Neural cell (in vitro differentiated cells): Measurements from ENCODE around the gene GINS1. TPM values are rescaled to one million over a fixed set of nuclear protein-coding genes. Genes with fewer than 3 reads are reported as not detected.

Experiments
- H2AFZ ChIP-seq: fragments of 200-600, 300-800 bp; sonication (generic), shearing (Covaris generic); 2 replicates; pipeline ENCODE4 v1.6.0; 2014; ENCODE audit warnings: low read depth, mild to moderate bottlenecking, antibody characterized with exemption, low read length, moderate library complexity
- H3F3A ChIP-seq: fragments of 200-600 bp; shearing (Covaris generic); 2 replicates; pipeline ENCODE4 v1.6.1; 2016; ENCODE audit warnings: mild to moderate bottlenecking, moderate library complexity, mixed read lengths, antibody characterized with exemption, low read length; ENCODE audit not compliant: insufficient read depth, poor library complexity, severe bottlenecking
- H3K27ac ChIP-seq: fragments of 200-600, 300-800 bp; sonication (generic), shearing (Covaris generic); 2 replicates; pipeline ENCODE4 v1.5.1; 2014; ENCODE audit warnings: mild to moderate bottlenecking, low read length, moderate library complexity
- H3K27me3 ChIP-seq: fragments of 300-800, 200-600 bp; sonication (generic), shearing (Covaris generic); 2 replicates; pipeline ENCODE4 v1.6.0; 2014; ENCODE audit warnings: mild to moderate bottlenecking, low read depth, low read length, moderate library complexity; ENCODE audit not compliant: insufficient read depth
- H3K36me3 ChIP-seq: fragments of 300-800, 200-600 bp; sonication (generic), shearing (Covaris generic); 2 replicates; pipeline ENCODE4 v1.5.1; 2014; ENCODE audit warnings: mild to moderate bottlenecking, antibody characterized with exemption, low read length, moderate library complexity; ENCODE audit not compliant: insufficient read depth
- H3K4me2 ChIP-seq: fragments of 300-800, 200-600 bp; sonication (generic), shearing (Covaris generic); 2 replicates; pipeline ENCODE4 v1.6.0; 2014; ENCODE audit warnings: mild to moderate bottlenecking, low read length
- H3K4me3 ChIP-seq: fragments of 300-800, 200-600 bp; sonication (generic), shearing (Covaris generic); 2 replicates; pipeline ENCODE4 v1.5.1; 2014; ENCODE audit warnings: mild to moderate bottlenecking, low read length, moderate library complexity
- H3K79me2 ChIP-seq: fragments of 200-600 bp; shearing (Covaris generic); replicated peaks from 2 replicates; pipeline ENCODE4 v1.6.0; 2014; ENCODE audit warnings: mild to moderate bottlenecking, low read length, moderate library complexity; ENCODE audit not compliant: insufficient read depth
- H3K9ac ChIP-seq: fragments of 300-800, 200-600 bp; sonication (generic), shearing (Covaris generic); 2 replicates; pipeline ENCODE4 v1.6.1; 2016; ENCODE audit warnings: mild to moderate bottlenecking, low read length, mixed read lengths
- H3K9me2 ChIP-seq: fragments of 200-600 bp; shearing (Covaris generic); 2 replicates; pipeline ENCODE4 v1.6.1; 2016; ENCODE audit warnings: mild to moderate bottlenecking, low read length, mixed read lengths; ENCODE audit not compliant: insufficient read depth
- H3K9me3 ChIP-seq: fragments of 200-600, 300-800 bp; sonication (generic), shearing (Covaris generic); 2 replicates; pipeline ENCODE4 v1.6.1; 2016; ENCODE audit warnings: mild to moderate bottlenecking, mixed run types, low read length, moderate library complexity, mixed read lengths
- H4K20me1 ChIP-seq: fragments of 200-600 bp; shearing (Covaris generic); 2 replicates; pipeline ENCODE4 v1.6.1; 2016; ENCODE audit warnings: mild to moderate bottlenecking, mixed run types; ENCODE audit not compliant: insufficient read depth
- CTCF ChIP-seq: fragments of 450-650 bp; IDR thresholded peaks from 2 replicates; pipeline ENCODE4 v1.5.1; 2014; ENCODE audit warnings: antibody characterized with exemption, mild to moderate bottlenecking, moderate library complexity; ENCODE audit not compliant: poor library complexity, severe bottlenecking
- EP300 ChIP-seq: fragments of 450-650 bp; conservative IDR thresholded peaks from 2 replicates; pipeline ENCODE4 v1.6.1; 2014; ENCODE audit warnings: antibody characterized with exemption, mild to moderate bottlenecking, moderate library complexity; ENCODE audit not compliant: poor library complexity, severe bottlenecking
- EZH2 ChIP-seq: fragments of 200-600, 300-800 bp; shearing (Covaris generic), sonication (generic); IDR thresholded peaks from 2 replicates; pipeline ENCODE4 v1.6.1; 2014; ENCODE audit warnings: antibody characterized with exemption, low read length, borderline replicate concordance, mild to moderate bottlenecking; ENCODE audit not compliant: insufficient read depth, poor library complexity, severe bottlenecking
- MXI1 ChIP-seq: fragments of 450-650 bp; conservative IDR thresholded peaks from 2 replicates; pipeline ENCODE4 v1.6.1; 2014; ENCODE audit warnings: antibody characterized with exemption, mild to moderate bottlenecking; ENCODE audit not compliant: poor library complexity, severe bottlenecking
- POLR2AphosphoS5 ChIP-seq: IDR thresholded peaks from 2 replicates; pipeline ENCODE4 v1.6.1; 2012
- RAD21 ChIP-seq: fragments of 450-650 bp; conservative IDR thresholded peaks from 2 replicates; pipeline ENCODE4 v1.6.1; 2014; ENCODE audit warnings: antibody characterized with exemption, mild to moderate bottlenecking, moderate library complexity
- REST ChIP-seq: IDR thresholded peaks from 2 replicates; pipeline ENCODE4 v1.6.1; 2012; ENCODE audit warnings: borderline replicate concordance
- SMC3 ChIP-seq: fragments of 450-650 bp; conservative IDR thresholded peaks from 2 replicates; pipeline ENCODE4 v1.6.1; 2014; ENCODE audit warnings: antibody characterized with exemption, mild to moderate bottlenecking, moderate library complexity; ENCODE audit not compliant: poor library complexity
- TAF1 ChIP-seq: IDR thresholded peaks from 2 replicates; pipeline ENCODE4 v1.6.1; 2012; ENCODE audit warnings: low read depth
- polyA plus RNA-seq: library from polyadenylated mRNA; depleted of rRNA; stranded (reverse); fragments of >200 nt; gene quantifications from 2 replicates; pipeline ENCODE4 v1.2.3, GENCODE V29; 2014

The GINS1 gene
- polyA plus RNA-seq, 1 donor from 2014 or later = 4.5 TPM

- Histone ChIP-seq H3K27ac (no peak overlapping the region), H3K79me2 (no peaks in the 10 kb centered on the region)
- no peak for TF ChIP-seq CTCF
- no peak for TF ChIP-seq SMC3
- TF ChIP-seq REST = no peak
- no peak for TF ChIP-seq RAD21
- TF ChIP-seq MXI1 = no peak
- no peak for TF ChIP-seq TAF1
Measured at GRCh38 chr20:25368976-25369375, 38.5 kb upstream of the GINS1 start.

GRCh38 chr20:25369529-25369928 is 37.9 kb upstream of the GINS1 start:
- Histone ChIP-seq H3K4me2 (no peak overlapping the region), H3K9me2 (no peaks in the 10 kb centered on the region), H2AFZ (no peak overlapping the region), H3K27ac (no peak overlapping the region), H3K79me2 (no peaks in the 10 kb centered on the region), H3K4me3 (no peak overlapping the region), H3K27me3 (no peaks in the 10 kb centered on the region), H4K20me1 (no peaks in the 10 kb centered on the region), H3K9me3 (peaks cover 2% of the 10 kb centered on the region), H3K36me3 (no peaks in the 10 kb centered on the region), H3F3A (no peaks in the 10 kb centered on the region), H3K9ac (no peak overlapping the region)
- TF ChIP-seq REST = no peak
- no peak for TF ChIP-seq EZH2
- TF ChIP-seq POLR2AphosphoS5 = no peak
- no peak for TF ChIP-seq SMC3
- TF ChIP-seq CTCF = no peak
- TF ChIP-seq TAF1 = no peak
- no peak for TF ChIP-seq MXI1
- TF ChIP-seq RAD21 = no peak
- no peak for TF ChIP-seq EP300

More at GRCh38 chr20:25368976-25369375, 38.5 kb upstream of the GINS1 start:
- Histone ChIP-seq H4K20me1 (no peaks in the 10 kb centered on the region), H3K4me2 (no peak overlapping the region), H3F3A (no peaks in the 10 kb centered on the region), H3K9ac (no peak overlapping the region), H3K36me3 (no peaks in the 10 kb centered on the region), H2AFZ (no peak overlapping the region), H3K9me3 (peaks cover 2% of the 10 kb centered on the region), H3K9me2 (no peaks in the 10 kb centered on the region), H3K4me3 (no peak overlapping the region), H3K27me3 (no peaks in the 10 kb centered on the region)
